Liver (tissue), 9 donors: ENCODE results near the gene PGAP6. TPM values are rescaled to one million over a fixed set of nuclear protein-coding genes. Genes with fewer than 3 reads are reported as not detected.

Experiments
- DNase-seq: peaks from one replicate; pipeline ENCODE4 v3.0.0-alpha.2; 2017; ENCODE audit warnings: low spot score
- H3K27ac ChIP-seq, 2 donors: one replicate each; pipeline ENCODE4 v1.7.0; 2013; ENCODE audit warnings: inconsistent platforms in 2 of 2, low read length in 2 of 2, control low read depth in 1 of 2, low read depth in 1 of 2, mild to moderate bottlenecking in 1 of 2
- H3K27me3 ChIP-seq, 4 donors: one replicate each; pipeline versions ENCODE4 v1.6.1 to v1.7.0; 2013; ENCODE audit warnings: low read length in 3 of 4, inconsistent platforms in 1 of 4, mild to moderate bottlenecking in 1 of 4, moderate library complexity in 1 of 4; ENCODE audit not compliant: control insufficient read depth in 4 of 4, insufficient read depth in 4 of 4
- H3K36me3 ChIP-seq, 4 donors: one replicate each; pipeline versions ENCODE4 v1.6.1 to v1.7.0; 2013; ENCODE audit warnings: low read length in 3 of 4, mild to moderate bottlenecking in 3 of 4, low read depth in 1 of 4, moderate library complexity in 1 of 4; ENCODE audit not compliant: control insufficient read depth in 4 of 4, insufficient read depth in 3 of 4
- H3K4me1 ChIP-seq, 4 donors: one replicate each; pipeline versions ENCODE4 v1.6.1 to v1.7.0; 2013; ENCODE audit warnings: low read length in 3 of 4, mild to moderate bottlenecking in 3 of 4, moderate library complexity in 1 of 4; ENCODE audit not compliant: control insufficient read depth in 4 of 4, insufficient read depth in 4 of 4
- H3K4me3 ChIP-seq, 3 donors: one replicate each; pipeline versions ENCODE4 v1.6.1 to v1.7.0; 2013; ENCODE audit warnings: low read length in 3 of 3, control low read depth in 1 of 3, low read depth in 1 of 3, mild to moderate bottlenecking in 1 of 3
- H3K9ac ChIP-seq, 2 donors: one replicate each; pipeline ENCODE4 v1.7.0; 2013; ENCODE audit warnings: low read length in 2 of 2, mild to moderate bottlenecking in 2 of 2, moderate library complexity in 2 of 2, control low read depth in 1 of 2, low read depth in 1 of 2
- H3K9me3 ChIP-seq, 4 donors: one replicate each; pipeline versions ENCODE4 v1.6.1 to v1.7.0; 2013; ENCODE audit warnings: low read length in 3 of 4; ENCODE audit not compliant: control insufficient read depth in 4 of 4
- ATF3 ChIP-seq: IDR thresholded peaks from 2 replicates; pipeline ENCODE4 v1.6.1; 2016; ENCODE audit warnings: antibody characterized with exemption
- EGR1 ChIP-seq, 2 donors: IDR thresholded peaks; 2 replicates each; pipeline ENCODE4 v1.6.1; 2016 to 2018; ENCODE audit warnings: antibody characterized with exemption in 2 of 2, low read depth in 2 of 2
- FOXA1 ChIP-seq: IDR thresholded peaks from 2 replicates; pipeline ENCODE4 v1.6.1; 2016; ENCODE audit warnings: antibody characterized with exemption
- FOXA2 ChIP-seq: IDR thresholded peaks from 2 replicates; pipeline ENCODE4 v1.6.1; 2016; ENCODE audit warnings: antibody characterized with exemption
- GABPA ChIP-seq, 2 donors: IDR thresholded peaks in 1 of 2; conservative IDR thresholded peaks in 1 of 2; 2 replicates each; pipeline ENCODE4 v1.6.1; 2016; ENCODE audit warnings: antibody characterized with exemption in 2 of 2, mild to moderate bottlenecking in 1 of 2, moderate library complexity in 1 of 2
- HNF4A ChIP-seq, 2 donors: conservative IDR thresholded peaks; 2 replicates each; pipeline ENCODE4 v1.6.1; 2016; ENCODE audit warnings: antibody characterized with exemption in 2 of 2, mild to moderate bottlenecking in 2 of 2
- JUND ChIP-seq, 2 donors: IDR thresholded peaks; 2 replicates each; pipeline ENCODE4 v1.6.1; 2016; ENCODE audit warnings: antibody characterized with exemption in 2 of 2
- MAX ChIP-seq: IDR thresholded peaks from 2 replicates; pipeline ENCODE4 v1.6.1; 2016; ENCODE audit warnings: antibody characterized with exemption
- NR2F2 ChIP-seq: IDR thresholded peaks from 2 replicates; pipeline ENCODE4 v1.6.1; 2016; ENCODE audit warnings: antibody characterized with exemption
- REST ChIP-seq: IDR thresholded peaks from 2 replicates; pipeline ENCODE4 v1.6.1; 2016; ENCODE audit warnings: antibody characterized with exemption, mild to moderate bottlenecking
- SP1 ChIP-seq: IDR thresholded peaks from 2 replicates; pipeline ENCODE4 v1.6.1; 2018; ENCODE audit warnings: antibody characterized with exemption, mild to moderate bottlenecking
- TAF1 ChIP-seq: conservative IDR thresholded peaks from 2 replicates; pipeline ENCODE4 v1.6.1; 2016; ENCODE audit warnings: antibody characterized with exemption, mild to moderate bottlenecking
- WGBS: extraction: QIAGEN DNeasy Blood & Tissue Kit; methylation state at CpG from one replicate; pipeline ENCODE4 v1.1.7; 2013; 5-methylcytosine and 5-hydroxymethylcytosine counted together
- polyA plus RNA-seq, 2 donors: library from polyadenylated mRNA; stranded (reverse) in 1 of 2; unstranded in 1 of 2; fragments of 200-250 nt in 1 of 2; fragments of >200 nt in 1 of 2; fragmentation: Nextera tagmentation in 1 of 2; extraction: Ambion mirVana in 1 of 2; gene quantifications; one replicate each; pipeline versions ENCODE4 v1.2.1 to v1.2.3, GENCODE V29; 2013 to 2015
- total RNA-seq, 2 donors: library from RNA; depleted of rRNA; stranded (reverse); fragments of >200 nt; gene quantifications; one replicate each; pipeline ENCODE4 v1.2.3, GENCODE V29; 2014
- donor health status: healthy.
- donor health status: healthy.
- donor health status: healthy.
- donor health status: healthy.
- donor health status: healthy.

The PGAP6 gene
- total and polyA plus RNA-seq, 4 donors = 18.9 to 50.5 (median 38.0) TPM

- no peaks in the 10 kb centered on the region for H3K27me3 ChIP-seq
- WGBS = 96% methylated on average over 13 of the region's 13 CpGs
- H3K36me3 ChIP-seq = peaks cover 0 to 9% (median 1%) of the 10 kb centered on the region in 4 donors
- no peak overlapping the region for H3K27ac ChIP-seq
- no peaks in the 10 kb centered on the region for H3K9me3 ChIP-seq
- no peak overlapping the region for H3K9ac ChIP-seq
- no peak for DNase-seq
- H3K4me3 ChIP-seq = no peak overlapping the region
- no peak for TF ChIP-seq FOXA2
- no peak for TF ChIP-seq MAX
- no peak for TF ChIP-seq GABPA (IDR thresholded peaks at IDR 0.05 in 1 of 2, conservative IDR thresholded peaks at IDR 0.05 in 1 of 2)
- TF ChIP-seq NR2F2 = no peak
- TF ChIP-seq EGR1 (IDR thresholded peaks at IDR 0.05; ENCODE audit: low read depth in 2 of 2) = no peak
- no peak for TF ChIP-seq TAF1
- no peak for TF ChIP-seq SP1
- TF ChIP-seq ATF3 = no peak
- peaks cover 2 to 8% (median 5%) of the 10 kb centered on the region in 4 donors for H3K4me1 ChIP-seq
Measured at GRCh38 chr16:322476-323143, 59.2 kb downstream of the PGAP6 start.

- DNase-seq = no peak
- Histone ChIP-seq H3K27me3 (no peaks in the 10 kb centered on the region), H3K36me3 (peaks cover 0 to 9% (median 1%) of the 10 kb centered on the region in 4 donors), H3K4me1 (peaks cover 0 to 3% (median under 1%) of the 10 kb centered on the region in 4 donors), H3K27ac (no peak overlapping the region), H3K9ac (no peak overlapping the region), H3K4me3 (no peak overlapping the region), H3K9me3 (no peaks in the 10 kb centered on the region)
- WGBS = 81% methylated on average over 9 of the region's 9 CpGs
- TF ChIP-seq JUND (IDR thresholded peaks at IDR 0.05) (no peak), NR2F2 (no peak), FOXA1 (no peak), SP1 (no peak), HNF4A (conservative IDR thresholded peaks at IDR 0.05) (no peak), REST (no peak)
Measured at GRCh38 chr16:321532-321931, 60.2 kb downstream of the PGAP6 start.

Other genes starting within 250 kb of the PGAP6 start
- gene NPRL3, start 243.3 kb downstream of the PGAP6 start, total RNA-seq = 10 to 100 TPM in 1 of 2 donors, 1 to 10 TPM in 1; 9.7 to 35.9 TPM
- gene NPRL3, start 243.3 kb downstream of the PGAP6 start, polyA plus RNA-seq = 10 to 100 TPM in 1 of 2 donors, 1 to 10 TPM in 1; 5.3 to 10.3 TPM
- 10 to 100 TPM in 1 of 2 donors, not detected in 1; 55.8 TPM for gene HBZ, start 229.3 kb downstream of the PGAP6 start, total RNA-seq
- gene HBZ, start 229.3 kb downstream of the PGAP6 start, polyA plus RNA-seq = not detected
- 1,000 to 10,000 TPM in 1 of 2 donors, not detected in 1; 2,893 TPM for gene HBM, start 216.0 kb downstream of the PGAP6 start, total RNA-seq
- under 1 TPM in 1 of 2 donors, not detected in 1; 0.28 TPM for gene HBM, start 216.0 kb downstream of the PGAP6 start, polyA plus RNA-seq
- over 10,000 TPM in 1 of 2 donors, 1 to 10 TPM in 1; 2.8 to 36,951 TPM for gene HBA2, start 209.1 kb downstream of the PGAP6 start, total RNA-seq
- gene HBA2, start 209.1 kb downstream of the PGAP6 start, polyA plus RNA-seq = 10 to 100 TPM; 15.5 to 76.5 TPM
- over 10,000 TPM in 1 of 2 donors, 1 to 10 TPM in 1; 3.5 to 19,034 TPM for gene HBA1, start 205.3 kb downstream of the PGAP6 start, total RNA-seq
- gene HBA1, start 205.3 kb downstream of the PGAP6 start, polyA plus RNA-seq = 10 to 100 TPM; 18.5 to 41.6 TPM
- gene HBQ1, start 201.5 kb downstream of the PGAP6 start, total RNA-seq = 10 to 100 TPM in 1 of 2 donors, not detected in 1; 50.9 TPM
- gene HBQ1, start 201.5 kb downstream of the PGAP6 start, polyA plus RNA-seq = not detected
- gene LUC7L, start 152.5 kb downstream of the PGAP6 start, total RNA-seq = 10 to 100 TPM; 19.5 to 34.3 TPM
- gene LUC7L, start 152.5 kb downstream of the PGAP6 start, polyA plus RNA-seq = 10 to 100 TPM; 11.5 to 19.8 TPM
- 10 to 100 TPM; 26.6 to 29.0 TPM for gene FAM234A, start 147.2 kb downstream of the PGAP6 start, total RNA-seq
- gene FAM234A, start 147.2 kb downstream of the PGAP6 start, polyA plus RNA-seq = 10 to 100 TPM; 24.1 to 39.7 TPM
- gene RGS11, start 106.0 kb downstream of the PGAP6 start, total RNA-seq = 1 to 10 TPM in 1 of 2 donors, not detected in 1; 1.6 TPM
- gene RGS11, start 106.0 kb downstream of the PGAP6 start, polyA plus RNA-seq = under 1 TPM; 0.51 to 0.77 TPM
- under 1 TPM in 1 of 2 donors, not detected in 1; 0.08 TPM for gene ARHGDIG, start 101.4 kb downstream of the PGAP6 start, total RNA-seq
- not detected for gene ARHGDIG, start 101.4 kb downstream of the PGAP6 start, polyA plus RNA-seq
- under 1 TPM in 1 of 2 donors, not detected in 1; 0.09 TPM for gene PDIA2, start 98.8 kb downstream of the PGAP6 start, total RNA-seq
- under 1 TPM in 1 of 2 donors, not detected in 1; 0.03 TPM for gene PDIA2, start 98.8 kb downstream of the PGAP6 start, polyA plus RNA-seq
- gene AXIN1, start 29.3 kb downstream of the PGAP6 start, total RNA-seq = 10 to 100 TPM in 1 of 2 donors, 1 to 10 TPM in 1; 9.4 to 10.3 TPM
- gene AXIN1, start 29.3 kb downstream of the PGAP6 start, polyA plus RNA-seq = 1 to 10 TPM; 2.0 to 6.5 TPM
- gene MRPL28, start 11.4 kb downstream of the PGAP6 start, total RNA-seq = 10 to 100 TPM; 28.3 to 41.5 TPM
- 10 to 100 TPM; 58.6 to 63.4 TPM for gene MRPL28, start 11.4 kb downstream of the PGAP6 start, polyA plus RNA-seq
- 10 to 100 TPM; 39.2 to 91.4 TPM for gene NME4, start 15.2 kb upstream of the PGAP6 start, total RNA-seq
- 100 to 1,000 TPM in 1 of 2 donors, 10 to 100 TPM in 1; 76.4 to 118 TPM for gene NME4, start 15.2 kb upstream of the PGAP6 start, polyA plus RNA-seq
- gene DECR2, start 19.9 kb upstream of the PGAP6 start, total RNA-seq = 100 to 1,000 TPM in 1 of 2 donors, 10 to 100 TPM in 1; 42.2 to 119 TPM
- gene DECR2, start 19.9 kb upstream of the PGAP6 start, polyA plus RNA-seq = 100 to 1,000 TPM; 133 to 210 TPM
- 10 to 100 TPM in 1 of 2 donors, 1 to 10 TPM in 1; 8.8 to 29.4 TPM for gene RAB11FIP3, start 43.7 kb upstream of the PGAP6 start, total RNA-seq
- 10 to 100 TPM in 1 of 2 donors, 1 to 10 TPM in 1; 3.5 to 22.6 TPM for gene RAB11FIP3, start 43.7 kb upstream of the PGAP6 start, polyA plus RNA-seq
- gene CAPN15, start 145.7 kb upstream of the PGAP6 start, total RNA-seq = 10 to 100 TPM; 26.2 to 37.2 TPM
- 10 to 100 TPM in 1 of 2 donors, 1 to 10 TPM in 1; 5.9 to 17.0 TPM for gene CAPN15, start 145.7 kb upstream of the PGAP6 start, polyA plus RNA-seq
- gene PRR35, start 178.4 kb upstream of the PGAP6 start, total RNA-seq = not detected
- not detected for gene PRR35, start 178.4 kb upstream of the PGAP6 start, polyA plus RNA-seq
- 1 to 10 TPM in 1 of 2 donors, under 1 TPM in 1; 0.25 to 7.0 TPM for gene NHLRC4, start 185.0 kb upstream of the PGAP6 start, total RNA-seq
- under 1 TPM in 1 of 2 donors, not detected in 1; 0.17 TPM for gene NHLRC4, start 185.0 kb upstream of the PGAP6 start, polyA plus RNA-seq
- 100 to 1,000 TPM in 1 of 2 donors, 10 to 100 TPM in 1; 16.8 to 144 TPM for gene PIGQ, start 188.0 kb upstream of the PGAP6 start, total RNA-seq
- gene PIGQ, start 188.0 kb upstream of the PGAP6 start, polyA plus RNA-seq = 10 to 100 TPM; 18.9 to 22.4 TPM
- gene RAB40C, start 208.1 kb upstream of the PGAP6 start, total RNA-seq = 10 to 100 TPM in 1 of 2 donors, 1 to 10 TPM in 1; 7.7 to 11.0 TPM
- 10 to 100 TPM in 1 of 2 donors, 1 to 10 TPM in 1; 6.1 to 10.7 TPM for gene RAB40C, start 208.1 kb upstream of the PGAP6 start, polyA plus RNA-seq
- 1 to 10 TPM in 1 of 2 donors, under 1 TPM in 1; 0.67 to 1.2 TPM for gene WFIKKN1, start 249.0 kb upstream of the PGAP6 start, total RNA-seq
- gene WFIKKN1, start 249.0 kb upstream of the PGAP6 start, polyA plus RNA-seq = under 1 TPM; 0.19 to 0.24 TPM